ENCODE results near the gene TEX22.

TEX22 gene

GRCh38 chr14:105453847-105454246 is 55.5 kb downstream of the TEX22 start:
- no peak for TF ChIP-seq CTCF (IDR thresholded peaks at IDR 0.05)
- DNase-seq (ENCODE audit: low spot score), result no peak
- no peak overlapping the region for H3K4me3 ChIP-seq
- H3K27ac ChIP-seq, result no peak overlapping the region

DNA sequence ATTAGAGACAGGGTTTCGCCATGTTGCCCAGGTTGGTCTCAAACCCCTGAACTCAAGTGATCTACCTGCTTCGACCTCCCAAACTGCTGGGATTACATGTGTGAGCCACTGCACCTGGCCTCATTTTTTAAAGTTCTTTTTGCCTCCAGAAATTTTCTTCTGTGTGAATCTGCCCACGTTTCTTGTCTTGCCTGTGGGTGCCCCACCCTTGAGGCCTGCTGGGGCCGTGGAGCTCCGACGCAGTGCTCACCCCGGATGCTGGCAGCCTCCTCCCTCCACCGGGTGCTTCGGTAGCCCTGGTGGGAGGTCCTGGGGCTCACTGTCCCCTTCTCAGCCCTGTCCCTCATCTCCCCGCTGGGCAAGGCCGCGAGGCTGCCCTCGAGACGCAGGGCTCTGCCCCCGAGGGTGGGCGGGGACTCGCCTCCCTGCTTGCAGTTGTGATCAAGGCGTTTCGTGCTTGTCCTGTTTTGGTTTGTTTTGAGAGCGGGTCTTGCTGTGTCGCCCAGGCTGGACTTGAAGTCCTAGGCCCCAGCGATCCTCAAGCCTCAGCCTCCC is 56.8 kb downstream of the TEX22 start:
- no peak overlapping the region for H3K27ac ChIP-seq
- no peak overlapping the region for H3K4me3 ChIP-seq
- no peak for DNase-seq (ENCODE audit: low spot score)
- TF ChIP-seq CTCF (IDR thresholded peaks at IDR 0.05), result no peak

GRCh38 chr14:105455766-105456660 is 57.7 kb downstream of the TEX22 start:
- DNase-seq (ENCODE audit: low spot score), result no peak
- Histone ChIP-seq H3K4me3 (no peak overlapping the region), H3K27ac (no peak overlapping the region)
- no peak for TF ChIP-seq CTCF (IDR thresholded peaks at IDR 0.05)

DNA sequence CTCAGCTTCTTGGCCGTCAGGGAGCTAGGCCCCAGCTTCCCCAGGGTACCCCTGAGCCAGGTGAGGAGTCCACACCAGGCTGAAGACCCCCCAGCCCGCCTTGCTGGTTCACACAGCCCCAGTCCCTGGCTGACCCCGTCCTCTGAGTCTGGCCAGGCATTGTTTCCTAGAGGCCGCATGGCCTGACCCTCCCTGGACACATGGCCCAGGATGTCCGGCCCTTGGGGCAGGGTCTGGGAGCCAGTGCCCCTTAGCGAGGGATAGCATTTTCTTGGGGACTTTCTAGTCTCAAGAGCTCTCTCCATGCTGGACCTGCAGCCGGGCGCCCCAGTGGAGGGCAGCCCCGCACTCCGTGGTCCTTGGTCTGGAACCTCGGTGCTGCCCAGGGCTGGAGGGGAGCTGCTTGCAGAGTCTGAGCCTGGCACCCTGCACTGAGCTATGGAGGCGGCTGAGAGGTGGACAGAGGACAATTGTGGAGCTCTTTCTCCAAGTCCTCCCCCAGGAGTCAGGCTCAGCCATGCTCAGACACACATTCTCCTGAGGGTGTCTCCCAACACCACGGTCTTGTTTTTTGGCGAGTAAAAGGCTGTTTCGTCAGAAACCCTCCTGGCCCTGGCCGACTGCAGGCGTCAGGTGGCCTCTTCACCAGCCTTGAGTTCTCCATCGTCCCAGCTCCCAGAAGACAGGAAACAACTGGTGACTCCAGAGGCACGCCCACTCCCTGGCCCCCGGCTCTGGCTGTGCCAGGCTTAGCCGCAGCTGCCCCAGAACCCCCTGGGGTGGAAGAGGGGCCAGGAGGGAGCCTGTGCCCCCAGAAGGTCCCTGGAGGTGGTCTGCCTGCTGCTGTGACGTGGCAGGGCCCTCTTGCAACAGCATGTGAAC is 58.6 kb downstream of the TEX22 start:
- no peak for DNase-seq (ENCODE audit: low spot score)
- TF ChIP-seq CTCF (IDR thresholded peaks at IDR 0.05), result no peak
- H3K4me3 ChIP-seq, result no peak overlapping the region
- H3K27ac ChIP-seq, result no peak overlapping the region

DNA sequence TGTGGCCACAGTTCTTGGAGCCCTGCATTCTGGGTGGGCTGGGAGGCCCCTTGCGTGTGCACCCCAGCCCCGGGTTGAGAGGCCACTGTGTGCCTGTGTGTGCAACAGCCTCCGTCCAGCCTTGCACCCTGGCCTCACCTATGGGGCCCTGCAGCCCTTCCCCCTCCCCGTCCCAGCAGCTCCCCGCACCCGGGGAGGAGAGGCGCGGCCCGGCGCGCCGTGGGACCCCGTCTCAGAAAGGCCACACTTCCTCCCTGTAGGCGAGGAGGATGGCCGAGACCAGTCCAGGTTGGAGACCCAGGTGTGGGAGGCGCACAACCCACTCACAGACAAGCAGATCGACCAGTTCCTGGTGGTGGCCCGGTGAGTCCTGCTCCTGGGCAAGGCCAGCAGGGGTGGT is 59.7 kb downstream of the TEX22 start:
- Histone ChIP-seq H3K27ac (no peak overlapping the region), H3K4me3 (no peak overlapping the region)
- no peak for TF ChIP-seq CTCF (IDR thresholded peaks at IDR 0.05)
- DNase-seq (ENCODE audit: low spot score), result no peak

DNA sequence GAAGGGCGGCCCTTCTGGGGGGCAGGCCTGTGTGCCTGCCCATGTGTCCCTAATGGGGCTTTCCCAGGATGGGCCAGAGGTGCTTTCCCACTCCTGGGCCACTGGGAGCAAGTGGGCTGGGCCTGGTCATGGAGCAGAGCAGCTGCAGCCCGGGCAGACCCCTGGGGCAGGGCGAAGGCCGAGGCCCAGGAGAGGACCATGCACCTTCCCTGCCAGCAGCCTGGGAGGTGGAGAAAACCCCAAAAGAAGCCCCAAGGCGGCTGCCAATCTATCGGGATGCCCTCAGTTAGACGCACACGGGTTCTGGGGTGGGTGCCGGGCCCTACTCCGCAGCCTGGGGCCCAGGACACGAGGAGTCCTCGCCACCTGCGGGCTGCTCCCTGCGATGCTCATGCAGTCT is 60.2 kb downstream of the TEX22 start:
- no peak for DNase-seq (ENCODE audit: low spot score)
- TF ChIP-seq CTCF (IDR thresholded peaks at IDR 0.05), result no peak
- no peak overlapping the region for H3K4me3 ChIP-seq
- H3K27ac ChIP-seq, result no peak overlapping the region

Data from coronary artery (tissue), 2 donors.